ENCODE results near the gene SMG6. TPM values are rescaled to one million over a fixed set of nuclear protein-coding genes. Genes with fewer than 3 reads are reported as not detected.

SMG6 gene
- total RNA-seq, 1 experiment from 2014 or later = 25.6 TPM

GRCh38 chr17:2157675-2158395 lies 145.8 kb downstream of the SMG6 start (continued):
- no peak for TF ChIP-seq CDX4 (CRISPR knock-in tag; IDR thresholded peaks at IDR 0.05; ENCODE audit: borderline replicate concordance)

- Mint-ChIP-seq H3K9me3 (no peaks in the 10 kb centered on the region), H3K36me3 (no peaks in the 10 kb centered on the region), H3K27me3 (ENCODE audit: low read depth) (no peaks in the 10 kb centered on the region), H3K4me3 (no peak overlapping the region), H3K27ac (peak overlapping the region; percentile 47; the same call in 1 of the 2 replicates), H3K4me1 (no peaks in the 10 kb centered on the region)
- TF ChIP-seq MYBL2 (CRISPR knock-in tag; IDR thresholded peaks at IDR 0.05) (no peak), ZNF138 (CRISPR knock-in tag; conservative IDR thresholded peaks at IDR 0.05) (no peak), ZNF281 (CRISPR knock-in tag; IDR thresholded peaks at IDR 0.05) (no peak), ERG (CRISPR knock-in tag; IDR thresholded peaks at IDR 0.05) (no peak), FOXJ3 (CRISPR knock-in tag; IDR thresholded peaks at IDR 0.05; ENCODE audit: borderline replicate concordance) (no peak), ATF2 (CRISPR knock-in tag; IDR thresholded peaks at IDR 0.05; ENCODE audit: borderline replicate concordance, low read depth) (no peak)
- ChIA-PET POLR2A (no interaction called here), CTCF (interaction anchor here (1.4 kb wide), 2 partner anchors 88 to 102 kb away, joined by 5 to 7 read pairs; partner anchors contain the start of gene HIC1)
- no peak for DNase-seq (ENCODE audit: low spot score)
- no peak for ATAC-seq
Measured at GRCh38 chr17:2157081-2157480, 146.5 kb downstream of the SMG6 start.

GRCh38 chr17:2156666-2157065 lies 146.9 kb downstream of the SMG6 start:
- H3K4me3 Mint-ChIP-seq = no peak overlapping the region
- ATAC-seq = no peak
- ChIA-PET POLR2A (no interaction called here), CTCF (interaction anchor here (1.0 to 1.9 kb wide), 3 partner anchors 8 to 102 kb away, joined by 3 to 9 read pairs (median 5); partner anchors contain the start of gene HIC1)
- no peaks in the 10 kb centered on the region for H3K36me3 Mint-ChIP-seq
- no peak for DNase-seq (ENCODE audit: low spot score)
- no peaks in the 10 kb centered on the region for H3K9me3 Mint-ChIP-seq
- no peaks in the 10 kb centered on the region for H3K4me1 Mint-ChIP-seq
- no peaks in the 10 kb centered on the region for H3K27me3 Mint-ChIP-seq (ENCODE audit: low read depth)
- TF ChIP-seq ZNF219 (CRISPR knock-in tag; IDR thresholded peaks at IDR 0.05; ENCODE audit: borderline replicate concordance) (no peak), RORB (CRISPR knock-in tag; IDR thresholded peaks at IDR 0.05) (no peak), MYBL2 (CRISPR knock-in tag; IDR thresholded peaks at IDR 0.05) (no peak)
- peak overlapping the region; percentile 47; the same call in 1 of the 2 replicates for H3K27ac Mint-ChIP-seq

- Mint-ChIP-seq H3K27ac (no peak overlapping the region), H3K9me3 (no peaks in the 10 kb centered on the region), H3K36me3 (no peaks in the 10 kb centered on the region), H3K4me3 (no peak overlapping the region), H3K4me1 (no peaks in the 10 kb centered on the region), H3K27me3 (ENCODE audit: low read depth) (no peaks in the 10 kb centered on the region)
- TF ChIP-seq FOXK1 (CRISPR knock-in tag; IDR thresholded peaks at IDR 0.05) (no peak), NFATC4 (CRISPR knock-in tag; IDR thresholded peaks at IDR 0.05) (no peak), CTCF (IDR thresholded peaks at IDR 0.05) (no peak), IRF2 (CRISPR knock-in tag; IDR thresholded peaks at IDR 0.05; ENCODE audit: borderline replicate concordance, low read depth) (no peak), MYBL2 (CRISPR knock-in tag; IDR thresholded peaks at IDR 0.05) (no peak), ZNF671 (CRISPR knock-in tag; IDR thresholded peaks at IDR 0.05) (no peak), MXD4 (CRISPR knock-in tag; IDR thresholded peaks at IDR 0.05; ENCODE audit: borderline replicate concordance) (no peak), SP1 (CRISPR knock-in tag; conservative IDR thresholded peaks at IDR 0.05) (no peak), ETV6 (CRISPR knock-in tag; IDR thresholded peaks at IDR 0.05) (no peak), GABPB1 (CRISPR knock-in tag; IDR thresholded peaks at IDR 0.05) (no peak), SMAD3 (CRISPR knock-in tag; IDR thresholded peaks at IDR 0.05; ENCODE audit: borderline replicate concordance) (no peak), ZNF263 (CRISPR knock-in tag; IDR thresholded peaks at IDR 0.05; ENCODE audit: low read depth) (no peak)
- DNase-seq (ENCODE audit: low spot score) (no peak), ATAC-seq (no peak)
- POLR2A ChIA-PET = interaction anchor here (0.6 kb wide), 1 partner anchor 1155 kb away, joined by 3 read pairs; no protein-coding TSS in a partner anchor
- CTCF ChIA-PET = interaction anchor here (0.6 to 1.9 kb wide), 5 partner anchors 9 to 777 kb away, joined by 3 to 9 read pairs (median 4); partner anchors contain the start of gene HIC1
Measured at GRCh38 chr17:2155573-2155972, 148.0 kb downstream of the SMG6 start.

Measured in WTC11 (cell line).